H1 (cell line): ENCODE data around the gene CHCHD1. TPM values are rescaled to one million over a fixed set of nuclear protein-coding genes. Genes with fewer than 3 reads are reported as not detected.

Experiments used
- CTCF ChIA-PET: fragments of 300-600 bp; sonication (Branson Sonifier 250); formaldehyde crosslinking; loops from one replicate; lab custom pipeline; 2021; ENCODE audit not compliant: partially characterized antibody; lab: Charles Lee
- POLR2A ChIA-PET: fragments of 300-600 bp; sonication (Branson Sonifier 250); formaldehyde crosslinking; loops from one replicate; lab custom pipeline; 2021; ENCODE audit warnings: inconsistent platforms; ENCODE audit not compliant: partially characterized antibody; lab: Charles Lee
- DNase-seq, 2 experiments: peaks; one replicate each; pipeline versions ENCODE4 v3.0.0 to v3.0.0-alpha.2; 2010 to 2022; ENCODE audit warnings: low spot score in 2 of 2, low read depth in 1 of 2, mixed read lengths in 1 of 2
- FAIRE-seq: peaks from 2 replicates; lab custom pipeline; 2011; peaks lifted over from hg19 to GRCh38; lab: Jason Lieb, UNC
- H2AFZ ChIP-seq: 2 replicates; pipeline ENCODE4 v1.8.1; 2012; ENCODE audit warnings: low read length, inconsistent platforms
- H2AK5ac ChIP-seq: 2 replicates; pipeline ENCODE4 v1.6.1; 2013; ENCODE audit warnings: low read depth, low read length
- H2BK120ac ChIP-seq: replicated peaks from 2 replicates; pipeline ENCODE3; 2013; ENCODE audit warnings: low read depth, low read length, inconsistent platforms
- H2BK12ac ChIP-seq: 2 replicates; pipeline ENCODE4 v1.6.1; 2013; ENCODE audit warnings: low read depth, low read length
- H2BK15ac ChIP-seq: 2 replicates; pipeline ENCODE4 v1.6.1; 2013; ENCODE audit warnings: low read length
- H2BK20ac ChIP-seq: 2 replicates; pipeline ENCODE4 v1.6.1; 2013; ENCODE audit warnings: low read length
- H2BK5ac ChIP-seq: 2 replicates; pipeline ENCODE4 v1.6.1; 2013; ENCODE audit warnings: low read depth, low read length
- H3K14ac ChIP-seq: 2 replicates; pipeline ENCODE4 v1.6.1; 2013; ENCODE audit warnings: inconsistent platforms; ENCODE audit not compliant: insufficient read length
- H3K18ac ChIP-seq: 2 replicates; pipeline ENCODE4 v1.6.1; 2013; ENCODE audit warnings: low read length; ENCODE audit errors: extremely low read depth
- H3K23ac ChIP-seq: 2 replicates; pipeline ENCODE4 v1.6.1; 2013; ENCODE audit warnings: inconsistent platforms; ENCODE audit not compliant: insufficient read length
- H3K23me2 ChIP-seq: 2 replicates; pipeline ENCODE4 v1.6.1; 2013; ENCODE audit warnings: low read depth, low read length
- H3K27ac ChIP-seq: 2 replicates; pipeline ENCODE4 v1.6.1; 2011; ENCODE audit warnings: low read depth, low read length, inconsistent platforms
- H3K27me3 ChIP-seq, 4 experiments: replicated peaks in 1 of 4; 1 replicate in 1 of 4; 2 replicates in 3 of 4; pipeline versions ENCODE4 v1.6.1 to v1.8.1; 2011 to 2013; ENCODE audit warnings: low read length in 3 of 4, mild to moderate bottlenecking in 3 of 4, inconsistent platforms in 2 of 4, mixed read lengths in 2 of 4, moderate library complexity in 1 of 4; ENCODE audit not compliant: control insufficient read depth in 3 of 4, insufficient read depth in 3 of 4; ENCODE audit errors: extremely low read depth in 1 of 4
- H3K36me3 ChIP-seq, 4 experiments: 2 replicates each; pipeline versions ENCODE4 v1.6.1 to v1.8.1; 2011 to 2013; ENCODE audit warnings: mild to moderate bottlenecking in 4 of 4, low read length in 3 of 4, moderate library complexity in 2 of 4, control low read depth in 1 of 4, inconsistent platforms in 1 of 4; ENCODE audit not compliant: insufficient read depth in 4 of 4, control insufficient read depth in 2 of 4
- H3K4ac ChIP-seq: replicated peaks from 2 replicates; pipeline ENCODE3; 2013; ENCODE audit warnings: low read length, low read depth, mixed read lengths, inconsistent platforms; ENCODE audit not compliant: insufficient read length
- H3K4me1 ChIP-seq, 4 experiments: replicated peaks in 1 of 4; 1 replicate in 1 of 4; 2 replicates in 3 of 4; pipeline versions ENCODE4 v1.6.1 to v1.8.1; 2011 to 2013; ENCODE audit warnings: low read length in 3 of 4, inconsistent platforms in 2 of 4, mixed read lengths in 1 of 4; ENCODE audit not compliant: insufficient read depth in 4 of 4, control insufficient read depth in 3 of 4
- H3K4me2 ChIP-seq, 2 experiments: 2 replicates each; pipeline versions ENCODE4 v1.6.1 to v1.8.1; 2011 to 2013; ENCODE audit warnings: low read depth in 2 of 2, low read length in 2 of 2, control low read depth in 1 of 2, inconsistent platforms in 1 of 2, mild to moderate bottlenecking in 1 of 2; ENCODE audit not compliant: insufficient read depth in 1 of 2
- H3K4me3 ChIP-seq, 4 experiments: fragments of 200-600, 300-600 bp in 1 of 4; sonication (generic), shearing (Covaris generic), sonication (Bioruptor Twin) in 1 of 4; 2 replicates each; pipeline versions ENCODE4 v1.5.1 to v1.8.1; 2011 to 2016; ENCODE audit warnings: low read length in 4 of 4, low read depth in 3 of 4, control low read depth in 2 of 4, inconsistent platforms in 2 of 4, mild to moderate bottlenecking in 2 of 4, mixed read lengths in 1 of 4, moderate library complexity in 1 of 4; ENCODE audit not compliant: insufficient read depth in 2 of 4; ENCODE audit errors: extremely low read depth in 1 of 4
- H3K56ac ChIP-seq: replicated peaks from 2 replicates; pipeline ENCODE3; 2013; ENCODE audit warnings: low read depth, mild to moderate bottlenecking, mixed read lengths, low read length, inconsistent platforms; ENCODE audit not compliant: insufficient read length
- H3K79me1 ChIP-seq: 2 replicates; pipeline ENCODE4 v1.6.1; 2013; ENCODE audit warnings: low read depth, low read length, control low read depth
- H3K79me2 ChIP-seq, 2 experiments: 2 replicates each; pipeline versions ENCODE4 v1.6.1 to v1.8.1; 2012 to 2013; ENCODE audit warnings: low read length in 2 of 2, mild to moderate bottlenecking in 2 of 2, inconsistent platforms in 1 of 2; ENCODE audit not compliant: insufficient read depth in 2 of 2, control insufficient read depth in 1 of 2
- H3K9ac ChIP-seq, 4 experiments: replicated peaks in 1 of 4; 1 replicate in 1 of 4; 2 replicates in 3 of 4; pipeline versions ENCODE4 v1.6.1 to v1.8.1; 2011 to 2013; ENCODE audit warnings: low read depth in 3 of 4, low read length in 3 of 4, control low read depth in 2 of 4, mild to moderate bottlenecking in 2 of 4, moderate library complexity in 2 of 4, inconsistent platforms in 1 of 4; ENCODE audit errors: extremely low read depth in 1 of 4
- H3K9me3 ChIP-seq, 2 experiments: 2 replicates each; pipeline versions ENCODE4 v1.6.1 to v1.8.1; 2012 to 2013; ENCODE audit warnings: mild to moderate bottlenecking in 2 of 2, moderate library complexity in 2 of 2, control low read depth in 1 of 2, inconsistent platforms in 1 of 2, low read depth in 1 of 2, low read length in 1 of 2, mixed read lengths in 1 of 2; ENCODE audit not compliant: insufficient read depth in 2 of 2
- H4K20me1 ChIP-seq, 2 experiments: replicated peaks in 1 of 2; 2 replicates each; pipeline versions ENCODE3 to v1.8.1; 2011 to 2013; ENCODE audit warnings: inconsistent platforms in 2 of 2, low read length in 2 of 2, mild to moderate bottlenecking in 1 of 2; ENCODE audit not compliant: insufficient read depth in 2 of 2, control insufficient read depth in 1 of 2
- H4K5ac ChIP-seq: 2 replicates; pipeline ENCODE4 v1.6.1; 2013; ENCODE audit warnings: low read length, low read depth, mixed read lengths, inconsistent platforms; ENCODE audit not compliant: insufficient read length
- H4K8ac ChIP-seq: 2 replicates; pipeline ENCODE4 v1.8.0; 2013; ENCODE audit warnings: mild to moderate bottlenecking, moderate library complexity, low read length, inconsistent platforms; ENCODE audit not compliant: insufficient read depth; ENCODE audit errors: extremely low read depth
- H4K91ac ChIP-seq: replicated peaks from 2 replicates; pipeline ENCODE3; 2013; ENCODE audit warnings: low read length, mixed read lengths, inconsistent platforms; ENCODE audit not compliant: insufficient read length
- BACH1 ChIP-seq: IDR thresholded peaks from 2 replicates; pipeline ENCODE4 v1.6.1; 2012; ENCODE audit warnings: low read length, improper control_type of control experiment
- CBX5 ChIP-seq: fragments of 300-800, 300-1000 bp; sonication (generic); IDR thresholded peaks from 2 replicates; pipeline ENCODE4 v1.7.1; 2016; ENCODE audit warnings: antibody characterized with exemption, low read length, low read depth
- CREB1 ChIP-seq: IDR thresholded peaks from 2 replicates; pipeline ENCODE4 v1.6.1; 2012; ENCODE audit warnings: inconsistent platforms
- E2F6 ChIP-seq: IDR thresholded peaks from 2 replicates; pipeline ENCODE4 v1.6.1; 2012; ENCODE audit warnings: inconsistent platforms
- WGBS, 2 experiments: shearing (Covaris generic) in 1 of 2; methylation state at CpG; one replicate each; pipeline versions ENCODE4 v1.1.6 to v1.1.7; 2013 to 2015; ENCODE audit warnings: low lambda C conversion rate in 2 of 2, mixed read lengths in 2 of 2, inconsistent platforms in 1 of 2, low coverage in 1 of 2, missing lambda C conversion rate in 1 of 2; ENCODE audit not compliant: insufficient replicate concordance in 2 of 2, insufficient coverage in 1 of 2, insufficient read length in 1 of 2; ENCODE audit errors: extremely low coverage in 1 of 2, missing lambda C conversion rate in 1 of 2; 5-methylcytosine and 5-hydroxymethylcytosine counted together
- polyA plus RNA-seq, 7 experiments: library from polyadenylated mRNA; depleted of rRNA in 3 of 7; stranded (reverse) in 5 of 7; unstranded in 2 of 7; fragments of >200 nt in 5 of 7; fragments of 200-250 nt in 2 of 7; gene quantifications; 1 replicate in 5 of 7; 2 replicates in 1 of 7; 4 replicates in 1 of 7; pipeline versions ENCODE4 v1.2.1 to v1.2.3, GENCODE V29; 2011 to 2013; ENCODE audit warnings: missing spikeins in 2 of 7, mixed read lengths in 2 of 7
- total RNA-seq: library from RNA; stranded (reverse); fragmentation: NEBNext Ultra II Directional; extraction: Animal tissue kit (Norgen Biotek cat#: 25700); gene quantifications from 2 replicates; pipeline ENCODE4 v1.2.1, GENCODE V29; 2021

Gene CHCHD1
- total and polyA plus RNA-seq, 2 of the 8 experiments (the other 6 are each of a cell fraction or from before 2014, with no cell fraction given), result 44.9 to 58.1 TPM

DNA sequence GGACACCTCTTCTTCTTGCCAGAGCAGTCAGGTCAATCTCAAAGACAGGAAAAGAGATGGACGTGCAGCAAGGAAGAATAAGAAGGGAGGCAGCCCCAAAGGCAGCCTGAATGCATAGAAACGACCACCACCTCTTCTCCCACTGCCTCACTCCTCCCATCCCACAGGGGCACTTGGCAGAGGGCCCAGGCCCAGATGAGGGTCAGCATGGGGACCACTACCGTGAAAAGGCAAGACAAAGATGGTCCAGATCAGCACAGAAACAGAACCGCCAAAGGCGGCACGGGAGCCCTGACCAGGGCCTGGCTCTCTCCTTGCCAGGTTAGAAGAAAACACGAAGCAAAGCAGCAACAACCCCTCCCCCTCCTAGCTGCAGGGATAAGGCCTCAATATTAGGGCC, 31.5 kb downstream of the CHCHD1 start:
- CTCF ChIA-PET, result interaction anchor here (0.6 to 16.0 kb wide), 6 partner anchors 13 to 836 kb away, joined by 3 to 209 read pairs (median 8); no protein-coding TSS in a partner anchor
- Histone ChIP-seq H3K56ac (no peak overlapping the region), H4K8ac (no peak overlapping the region), H3K79me2 (no peaks in the 10 kb centered on the region), H3K23me2 (no peaks in the 10 kb centered on the region; the same call in 1 of the 2 replicates), H3K14ac (no peak overlapping the region), H3K36me3 (peaks cover 0 to 19% (median 7%) of the 10 kb centered on the region in 4 experiments; a peak in 5 of 8 replicates), H4K20me1 (peaks cover 0 to 7% of the 10 kb centered on the region in 2 experiments), H4K91ac (no peak overlapping the region), H2BK5ac (no peak overlapping the region), H3K9ac (no peak overlapping the region), H2BK12ac (no peak overlapping the region), H2BK20ac (no peak overlapping the region), H3K4ac (no peak overlapping the region), H2BK15ac (no peak overlapping the region), H3K4me3 (no peak overlapping the region), H2BK120ac (no peak overlapping the region), H3K79me1 (no peaks in the 10 kb centered on the region), H3K27me3 (no peaks in the 10 kb centered on the region), H3K4me1 (peaks cover 0 to 4% (median 2%) of the 10 kb centered on the region in 4 experiments; a peak in 4 of 7 replicates), H3K9me3 (no peaks in the 10 kb centered on the region), H3K4me2 (no peak overlapping the region), H3K18ac (no peak overlapping the region), H4K5ac (no peak overlapping the region), H3K23ac (no peak overlapping the region), H2AK5ac (no peak overlapping the region), H2AFZ (no peak overlapping the region), H3K27ac (no peak overlapping the region)
- WGBS, 2 experiments, result 92% methylated on average over 7 of the region's 7 CpGs; no CpG with 5 or more reads in 1 of the 2 experiments
- POLR2A ChIA-PET, result interaction anchor here (0.7 to 11.1 kb wide), 4 partner anchors 10 to 70 kb away, joined by 4 to 137 read pairs (median 5); partner anchors contain the start of gene CHCHD1
- TF ChIP-seq BACH1, result no peak
- TF ChIP-seq E2F6, result no peak
- TF ChIP-seq CBX5, result no peak
- TF ChIP-seq CREB1, result no peak
- FAIRE-seq (no peak), DNase-seq (no peak)
